ENCODE results near the gene GART. TPM values are rescaled to one million over a fixed set of nuclear protein-coding genes. Genes with fewer than 3 reads are reported as not detected.

GART gene
- total RNA-seq, 4 donors from 2014 or later, result 69.9 to 87.7 (median 77.3) TPM

DNA sequence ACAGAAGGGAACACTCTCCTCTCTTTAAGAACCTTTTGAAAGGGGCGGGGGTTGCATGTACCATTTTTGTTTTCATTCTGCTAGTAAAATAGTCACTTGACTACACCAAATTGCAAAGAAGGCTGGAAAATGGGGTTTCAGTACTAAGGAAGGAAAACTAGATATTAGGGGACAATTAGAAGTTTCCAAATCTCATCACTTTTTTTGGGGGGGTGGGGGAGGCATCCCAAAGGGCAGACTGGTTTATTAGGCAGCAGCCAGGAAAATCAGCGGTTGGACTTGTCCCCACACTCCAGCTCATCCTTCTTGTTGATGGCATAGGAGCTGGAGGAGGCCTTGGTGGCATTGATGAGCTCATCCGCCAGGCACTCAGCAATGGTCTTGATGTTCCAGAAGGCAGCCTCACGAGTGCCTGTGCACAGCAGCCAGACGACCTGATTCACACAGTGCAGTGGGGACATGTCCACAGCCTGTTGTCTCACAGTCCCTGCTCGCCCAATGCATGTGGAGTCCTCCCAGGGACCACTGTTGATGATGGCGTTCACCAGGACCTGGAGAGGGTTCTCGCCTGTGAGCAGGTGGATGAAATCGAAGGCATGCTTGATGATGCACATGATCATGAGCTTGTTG is 60.5 kb downstream of the GART start:
- H3K36me3 ChIP-seq, result no peaks in the 10 kb centered on the region
- no peaks in the 10 kb centered on the region for H3K9me3 ChIP-seq
- H3K4me1 ChIP-seq, result peaks cover 19% of the 10 kb centered on the region
- no peak overlapping the region for H3K27ac ChIP-seq
- no peak overlapping the region for H3K4me3 ChIP-seq
- whole genome bisulfite sequencing, result 91% methylated on average over 9 of the region's 9 CpGs
- TF ChIP-seq EP300 (IDR thresholded peaks at IDR 0.05) (no peak), POLR2AphosphoS5 (IDR thresholded peaks at IDR 0.05) (no peak), POLR2A (IDR thresholded peaks at IDR 0.05) (no peak)
- TF ChIP-seq, protein P1, sequence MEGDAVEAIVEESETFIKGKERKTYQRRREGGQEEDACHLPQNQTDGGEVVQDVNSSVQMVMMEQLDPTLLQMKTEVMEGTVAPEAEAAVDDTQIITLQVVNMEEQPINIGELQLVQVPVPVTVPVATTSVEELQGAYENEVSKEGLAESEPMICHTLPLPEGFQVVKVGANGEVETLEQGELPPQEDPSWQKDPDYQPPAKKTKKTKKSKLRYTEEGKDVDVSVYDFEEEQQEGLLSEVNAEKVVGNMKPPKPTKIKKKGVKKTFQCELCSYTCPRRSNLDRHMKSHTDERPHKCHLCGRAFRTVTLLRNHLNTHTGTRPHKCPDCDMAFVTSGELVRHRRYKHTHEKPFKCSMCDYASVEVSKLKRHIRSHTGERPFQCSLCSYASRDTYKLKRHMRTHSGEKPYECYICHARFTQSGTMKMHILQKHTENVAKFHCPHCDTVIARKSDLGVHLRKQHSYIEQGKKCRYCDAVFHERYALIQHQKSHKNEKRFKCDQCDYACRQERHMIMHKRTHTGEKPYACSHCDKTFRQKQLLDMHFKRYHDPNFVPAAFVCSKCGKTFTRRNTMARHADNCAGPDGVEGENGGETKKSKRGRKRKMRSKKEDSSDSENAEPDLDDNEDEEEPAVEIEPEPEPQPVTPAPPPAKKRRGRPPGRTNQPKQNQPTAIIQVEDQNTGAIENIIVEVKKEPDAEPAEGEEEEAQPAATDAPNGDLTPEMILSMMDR (IDR thresholded peaks at IDR 0.05), result no peak
- no peak for DNase-seq (ENCODE audit: low spot score in 2 of 2)
- no peaks in the 10 kb centered on the region for H3K27me3 ChIP-seq

DNA sequence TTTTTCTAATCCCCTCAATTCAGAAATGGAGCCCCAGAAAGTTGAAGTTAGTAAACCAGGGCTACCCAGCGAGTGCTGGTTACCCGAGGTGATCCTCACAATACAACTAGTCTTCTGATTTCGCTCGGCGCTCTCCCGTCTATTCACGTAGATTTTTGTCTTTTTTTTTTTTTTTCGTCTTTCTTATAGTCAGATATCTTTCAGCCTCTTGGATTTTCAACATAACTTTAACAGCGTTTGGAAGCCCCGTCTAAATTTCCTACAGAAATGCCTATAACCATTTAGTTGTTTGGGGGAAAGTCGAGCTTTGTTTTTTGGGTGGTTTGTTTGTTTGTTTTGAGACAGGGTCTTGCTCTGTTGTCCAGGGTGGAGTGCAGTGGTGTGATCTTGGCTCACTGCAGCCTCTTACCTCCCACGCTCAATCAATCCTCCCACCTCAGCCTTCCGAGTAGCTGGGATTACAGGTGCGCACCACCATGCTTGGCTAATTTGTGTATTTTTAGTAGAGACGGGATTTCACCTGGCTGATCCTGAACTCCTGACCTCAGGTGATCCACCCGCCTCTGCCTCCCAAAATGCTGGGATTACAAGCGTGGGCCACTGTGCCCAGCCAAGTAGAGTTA is 61.3 kb downstream of the GART start:
- Histone ChIP-seq H3K4me3 (peak overlapping the region; percentile 88), H3K9me3 (no peaks in the 10 kb centered on the region), H3K36me3 (no peaks in the 10 kb centered on the region), H3K4me1 (peaks cover 19% of the 10 kb centered on the region), H3K27ac (peak overlapping the region; percentile 99), H3K27me3 (no peaks in the 10 kb centered on the region)
- 30% methylated on average over 17 of the region's 17 CpGs for WGBS
- TF ChIP-seq POLR2A (IDR thresholded peaks at IDR 0.05), result no peak
- TF ChIP-seq, protein P1 (IDR thresholded peaks at IDR 0.05), result no peak
- TF ChIP-seq POLR2AphosphoS5 (IDR thresholded peaks at IDR 0.05), result no peak
- no peak for TF ChIP-seq EP300 (IDR thresholded peaks at IDR 0.05)
- DNase-seq (ENCODE audit: low spot score in 2 of 2), result no peak

- peak; percentile 96 to 98 for DNase-seq (ENCODE audit: low spot score in 2 of 2)
- Histone ChIP-seq H3K4me3 (peak within 1 kb of the TSS; percentile 88), H3K36me3 (no peaks in the 10 kb centered on the region), H3K4me1 (peaks cover 19% of the 10 kb centered on the region), H3K27me3 (no peaks in the 10 kb centered on the region), H3K9me3 (no peaks in the 10 kb centered on the region), H3K27ac (peak within 1 kb of the TSS; percentile 99)
- WGBS, result under 1% methylated on average over 19 of the region's 93 CpGs
- TF ChIP-seq EP300 (IDR thresholded peaks at IDR 0.05), result no peak
- TF ChIP-seq POLR2AphosphoS5 (IDR thresholded peaks at IDR 0.05), result peak; percentile 48 to 93 (median 67)
- TF ChIP-seq, protein P1 (IDR thresholded peaks at IDR 0.05), result peak; percentile 47 to 56
- peak; percentile 86 to 87 for TF ChIP-seq POLR2A (IDR thresholded peaks at IDR 0.05)
Observed at GRCh38 chr21:33479679-33480480, 62.0 kb downstream of the GART start, which contains the start of gene TMEM50B. TMEM50B (minus strand) TSS chr21:33479974; CDS start chr21:33468885, 11,089 bp downstream.

- Histone ChIP-seq H3K4me3 (peak overlapping the region; percentile 88), H3K9me3 (no peaks in the 10 kb centered on the region), H3K36me3 (no peaks in the 10 kb centered on the region), H3K27me3 (no peaks in the 10 kb centered on the region), H3K27ac (peak overlapping the region; percentile 99), H3K4me1 (peaks cover 19% of the 10 kb centered on the region)
- no peak for TF ChIP-seq EP300 (IDR thresholded peaks at IDR 0.05)
- TF ChIP-seq, protein P1 (IDR thresholded peaks at IDR 0.05), result no peak
- no peak for TF ChIP-seq POLR2AphosphoS5 (IDR thresholded peaks at IDR 0.05)
- no peak for TF ChIP-seq POLR2A (IDR thresholded peaks at IDR 0.05)
- peak in 1 of 2 donors; percentile 70 for DNase-seq (ENCODE audit: low spot score in 2 of 2)
- WGBS, result under 1% methylated on average over 66 of the region's 68 CpGs
Observed at GRCh38 chr21:33478935-33479678, 62.8 kb downstream of the GART start.

Data from suprapubic skin (tissue), 4 donors.